Measurements from ENCODE around the gene CARD11.

- no peak for TF ChIP-seq POLR2AphosphoS5 (IDR thresholded peaks at IDR 0.05; ENCODE audit: low read depth, low read length)
- TF ChIP-seq TAF1 (IDR thresholded peaks at IDR 0.05; ENCODE audit: borderline replicate concordance, insufficient read depth, low read length), result no peak
- no peak for TF ChIP-seq REST (IDR thresholded peaks at IDR 0.05; ENCODE audit: insufficient read depth in 1 of 2, low read depth in 2 of 2, low read length in 2 of 2)
- no peak for TF ChIP-seq SIN3A (IDR thresholded peaks at IDR 0.05; ENCODE audit: borderline replicate concordance, insufficient read depth, low read length)
Observed at GRCh38 chr7:3078514-3078913, 34.8 kb upstream of the CARD11 start.

Data from PFSK-1 (cell line).